ENCODE measurements around the gene PTF1A. TPM values are rescaled to one million over a fixed set of nuclear protein-coding genes. Genes with fewer than 3 reads are reported as not detected.
A peak's percentile ranks its signal among the peaks of the same experiment; 100 is the strongest.

Gene PTF1A
- total RNA-seq (not detected), polyA plus RNA-seq (not detected)
- long read RNA-seq, donor 1: 0 reads
- long read RNA-seq, donor 2: 0 reads
- long read RNA-seq, donor 3: 0 reads
- long read RNA-seq, donor 4: 0 reads

GRCh38 chr10:23191764-23192711, at the start of gene PTF1A:
PTF1A (plus strand) TSS chr10:23192312; CDS start chr10:23192531, 219 bp downstream.
- WGBS: 2% methylated on average over 107 of the region's 107 CpGs

GRCh38 chr10:23146258-23146657, 45.9 kb upstream of the PTF1A start:
- H3K9me3 ChIP-seq (ENCODE audit: control insufficient read depth, low read length): no peaks in the 10 kb centered on the region
- no peak overlapping the region for H3K27ac ChIP-seq (ENCODE audit: low read length)
- DNase-seq: no peak
- no peaks in the 10 kb centered on the region for H3K27me3 ChIP-seq (ENCODE audit: control insufficient read depth, insufficient read depth)
- ATAC-seq: no peak
- H3K4me3 ChIP-seq (ENCODE audit: low read length): no peak overlapping the region
- 64% methylated on average over 9 of the region's 9 CpGs for WGBS
- H3K4me1 ChIP-seq (ENCODE audit: control insufficient read depth, insufficient read depth, low read length): no peaks in the 10 kb centered on the region
- intact Hi-C loops (cut with DNase I): no loop called here

More at GRCh38 chr10:23191764-23192711, at the start of gene PTF1A:
- ATAC-seq (no peak), DNase-seq (no peak)
- intact Hi-C loops (cut with DNase I): no loop called here
- no peaks in the 10 kb centered on the region for H3K9me3 ChIP-seq (ENCODE audit: control insufficient read depth, low read length)
- H3K4me3 ChIP-seq (ENCODE audit: low read length): peak within 1 kb of the TSS; percentile 24
- H3K27me3 ChIP-seq (ENCODE audit: control insufficient read depth, insufficient read depth): peaks cover 2% of the 10 kb centered on the region
- no peak within 1 kb of the TSS for H3K27ac ChIP-seq (ENCODE audit: low read length)
- peaks cover 8% of the 10 kb centered on the region for H3K4me1 ChIP-seq (ENCODE audit: control insufficient read depth, insufficient read depth, low read length)

GRCh38 chr10:23147035-23147434, 45.1 kb upstream of the PTF1A start:
- no peak for ATAC-seq
- DNase-seq: no peak
- Histone ChIP-seq H3K27me3 (ENCODE audit: control insufficient read depth, insufficient read depth) (no peaks in the 10 kb centered on the region), H3K4me3 (ENCODE audit: low read length) (no peak overlapping the region), H3K27ac (ENCODE audit: low read length) (no peak overlapping the region), H3K9me3 (ENCODE audit: control insufficient read depth, low read length) (no peaks in the 10 kb centered on the region), H3K4me1 (ENCODE audit: control insufficient read depth, insufficient read depth, low read length) (no peaks in the 10 kb centered on the region)
- intact Hi-C loops (cut with DNase I): no loop called here
- 88% methylated on average over 6 of the region's 6 CpGs for WGBS

GRCh38 chr10:23148214-23148613, 43.9 kb upstream of the PTF1A start:
- Histone ChIP-seq H3K9me3 (ENCODE audit: control insufficient read depth, low read length) (no peaks in the 10 kb centered on the region), H3K4me3 (ENCODE audit: low read length) (no peak overlapping the region), H3K27me3 (ENCODE audit: control insufficient read depth, insufficient read depth) (no peaks in the 10 kb centered on the region), H3K27ac (ENCODE audit: low read length) (no peak overlapping the region), H3K4me1 (ENCODE audit: control insufficient read depth, insufficient read depth, low read length) (no peaks in the 10 kb centered on the region)
- DNase-seq: no peak
- intact Hi-C loops (cut with DNase I): no loop called here
- ATAC-seq: no peak
- WGBS: 95% methylated on average over 19 of the region's 19 CpGs

- WGBS: 81% methylated on average over 4 of the region's 4 CpGs
- no peaks in the 10 kb centered on the region for H3K4me1 ChIP-seq (ENCODE audit: control insufficient read depth, insufficient read depth, low read length)
- H3K27me3 ChIP-seq (ENCODE audit: control insufficient read depth, insufficient read depth): no peaks in the 10 kb centered on the region
- no peak overlapping the region for H3K4me3 ChIP-seq (ENCODE audit: low read length)
- ATAC-seq: no peak
- H3K27ac ChIP-seq (ENCODE audit: low read length): no peak overlapping the region
- H3K9me3 ChIP-seq (ENCODE audit: control insufficient read depth, low read length): no peaks in the 10 kb centered on the region
- intact Hi-C loops (cut with DNase I): loop anchor here in 1 of 4 donors (10.0 kb wide), 1 partner anchor 385 kb away; no protein-coding TSS in a partner anchor
- no peak for DNase-seq
These were observed 42.0 kb upstream of the PTF1A start for GRCh38 chr10:23150091-23150490.

- 39% methylated on average over 12 of the region's 12 CpGs for WGBS
- Histone ChIP-seq H3K27me3 (ENCODE audit: control insufficient read depth, insufficient read depth) (no peaks in the 10 kb centered on the region), H3K9me3 (ENCODE audit: control insufficient read depth, low read length) (no peaks in the 10 kb centered on the region), H3K27ac (ENCODE audit: low read length) (no peak overlapping the region), H3K4me1 (ENCODE audit: control insufficient read depth, insufficient read depth, low read length) (no peaks in the 10 kb centered on the region), H3K4me3 (ENCODE audit: low read length) (no peak overlapping the region)
- DNase-seq (no peak), ATAC-seq (peak in 1 of 2 donors; percentile 29)
- intact Hi-C loops (cut with DNase I): loop anchor here in 1 of 4 donors (10.0 kb wide), 1 partner anchor 384 kb away; no protein-coding TSS in a partner anchor
These were observed 41.5 kb upstream of the PTF1A start for GRCh38 chr10:23150610-23151009.

- H3K27me3 ChIP-seq (ENCODE audit: control insufficient read depth, insufficient read depth): no peaks in the 10 kb centered on the region
- H3K4me3 ChIP-seq (ENCODE audit: low read length): no peak overlapping the region
- DNase-seq (no peak), ATAC-seq (no peak)
- intact Hi-C loops (cut with DNase I): loop anchor here in 1 of 4 donors (10.0 kb wide), 1 partner anchor 384 kb away; no protein-coding TSS in a partner anchor
- no peaks in the 10 kb centered on the region for H3K9me3 ChIP-seq (ENCODE audit: control insufficient read depth, low read length)
- WGBS: 82% methylated on average over 7 of the region's 7 CpGs
- no peaks in the 10 kb centered on the region for H3K4me1 ChIP-seq (ENCODE audit: control insufficient read depth, insufficient read depth, low read length)
- H3K27ac ChIP-seq (ENCODE audit: low read length): no peak overlapping the region
These were observed 41.0 kb upstream of the PTF1A start for GRCh38 chr10:23151071-23151470.

GRCh38 chr10:23155169-23155568, 36.9 kb upstream of the PTF1A start:
- ATAC-seq (no peak), DNase-seq (no peak)
- intact Hi-C loops (cut with DNase I): loop anchor here in 2 of 4 donors (5.0 to 10.0 kb wide), 2 partner anchors 377 to 380 kb away; no protein-coding TSS in a partner anchor
- H3K4me1 ChIP-seq (ENCODE audit: control insufficient read depth, insufficient read depth, low read length): no peaks in the 10 kb centered on the region
- no peaks in the 10 kb centered on the region for H3K9me3 ChIP-seq (ENCODE audit: control insufficient read depth, low read length)
- no peak overlapping the region for H3K27ac ChIP-seq (ENCODE audit: low read length)
- WGBS: 78% methylated on average over 7 of the region's 7 CpGs
- H3K4me3 ChIP-seq (ENCODE audit: low read length): no peak overlapping the region
- H3K27me3 ChIP-seq (ENCODE audit: control insufficient read depth, insufficient read depth): no peaks in the 10 kb centered on the region

GRCh38 chr10:23156447-23157150, 35.5 kb upstream of the PTF1A start:
- Histone ChIP-seq H3K4me3 (ENCODE audit: low read length) (no peak overlapping the region), H3K4me1 (ENCODE audit: control insufficient read depth, insufficient read depth, low read length) (no peaks in the 10 kb centered on the region), H3K27ac (ENCODE audit: low read length) (no peak overlapping the region), H3K27me3 (ENCODE audit: control insufficient read depth, insufficient read depth) (no peaks in the 10 kb centered on the region), H3K9me3 (ENCODE audit: control insufficient read depth, low read length) (no peaks in the 10 kb centered on the region)
- DNase-seq (no peak), ATAC-seq (no peak)
- intact Hi-C loops (cut with DNase I): loop anchor here in 2 of 4 donors (5.0 to 10.0 kb wide), 2 partner anchors 376 to 378 kb away; no protein-coding TSS in a partner anchor
- WGBS: 61% methylated on average over 10 of the region's 10 CpGs

GRCh38 chr10:23157239-23157681, 34.9 kb upstream of the PTF1A start:
- WGBS: 64% methylated on average over 14 of the region's 14 CpGs
- no peak overlapping the region for H3K27ac ChIP-seq (ENCODE audit: low read length)
- DNase-seq: no peak
- no peaks in the 10 kb centered on the region for H3K4me1 ChIP-seq (ENCODE audit: control insufficient read depth, insufficient read depth, low read length)
- H3K9me3 ChIP-seq (ENCODE audit: control insufficient read depth, low read length): no peaks in the 10 kb centered on the region
- intact Hi-C loops (cut with DNase I): loop anchor here in 2 of 4 donors (5.0 to 10.0 kb wide), 2 partner anchors 375 to 378 kb away; no protein-coding TSS in a partner anchor
- no peak overlapping the region for H3K4me3 ChIP-seq (ENCODE audit: low read length)
- ATAC-seq: no peak
- H3K27me3 ChIP-seq (ENCODE audit: control insufficient read depth, insufficient read depth): no peaks in the 10 kb centered on the region
